Measurements from ENCODE around the gene WDR81.

GRCh38 chr17:1753767-1754429, 29.4 kb downstream of the WDR81 start:
- TF ChIP-seq CTCF (tag by site-specific recombination; IDR thresholded peaks at IDR 0.05) (no peak), ZFHX2 (tag by site-specific recombination; conservative IDR thresholded peaks at IDR 0.05) (no peak), ZNF561 (tag by site-specific recombination; IDR thresholded peaks at IDR 0.05; ENCODE audit: borderline replicate concordance) (no peak), IKZF3 (tag by site-specific recombination; IDR thresholded peaks at IDR 0.05) (no peak), ZNF510 (tag by site-specific recombination; IDR thresholded peaks at IDR 0.05; ENCODE audit: insufficient replicate concordance) (no peak), YY1 (tag by site-specific recombination; IDR thresholded peaks at IDR 0.05) (no peak), ZNF37A (tag by site-specific recombination; IDR thresholded peaks at IDR 0.05) (no peak), SETDB1 (IDR thresholded peaks at IDR 0.05; ENCODE audit: insufficient read length, low read length) (no peak), ZNF274 (IDR thresholded peaks at IDR 0.05; ENCODE audit: low read length) (no peak), ZNF274 (tag by site-specific recombination; IDR thresholded peaks at IDR 0.05; ENCODE audit: borderline replicate concordance) (no peak), PRDM1 (tag by site-specific recombination; IDR thresholded peaks at IDR 0.05) (no peak)
- TF ChIP-seq, protein P1, sequence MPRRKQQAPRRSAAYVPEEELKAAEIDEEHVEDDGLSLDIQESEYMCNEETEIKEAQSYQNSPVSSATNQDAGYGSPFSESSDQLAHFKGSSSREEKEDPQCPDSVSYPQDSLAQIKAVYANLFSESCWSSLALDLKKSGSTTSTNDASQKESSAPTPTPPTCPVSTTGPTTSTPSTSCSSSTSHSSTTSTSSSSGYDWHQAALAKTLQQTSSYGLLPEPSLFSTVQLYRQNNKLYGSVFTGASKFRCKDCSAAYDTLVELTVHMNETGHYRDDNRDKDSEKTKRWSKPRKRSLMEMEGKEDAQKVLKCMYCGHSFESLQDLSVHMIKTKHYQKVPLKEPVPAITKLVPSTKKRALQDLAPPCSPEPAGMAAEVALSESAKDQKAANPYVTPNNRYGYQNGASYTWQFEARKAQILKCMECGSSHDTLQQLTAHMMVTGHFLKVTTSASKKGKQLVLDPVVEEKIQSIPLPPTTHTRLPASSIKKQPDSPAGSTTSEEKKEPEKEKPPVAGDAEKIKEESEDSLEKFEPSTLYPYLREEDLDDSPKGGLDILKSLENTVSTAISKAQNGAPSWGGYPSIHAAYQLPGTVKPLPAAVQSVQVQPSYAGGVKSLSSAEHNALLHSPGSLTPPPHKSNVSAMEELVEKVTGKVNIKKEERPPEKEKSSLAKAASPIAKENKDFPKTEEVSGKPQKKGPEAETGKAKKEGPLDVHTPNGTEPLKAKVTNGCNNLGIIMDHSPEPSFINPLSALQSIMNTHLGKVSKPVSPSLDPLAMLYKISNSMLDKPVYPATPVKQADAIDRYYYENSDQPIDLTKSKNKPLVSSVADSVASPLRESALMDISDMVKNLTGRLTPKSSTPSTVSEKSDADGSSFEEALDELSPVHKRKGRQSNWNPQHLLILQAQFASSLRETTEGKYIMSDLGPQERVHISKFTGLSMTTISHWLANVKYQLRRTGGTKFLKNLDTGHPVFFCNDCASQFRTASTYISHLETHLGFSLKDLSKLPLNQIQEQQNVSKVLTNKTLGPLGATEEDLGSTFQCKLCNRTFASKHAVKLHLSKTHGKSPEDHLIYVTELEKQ (tag by site-specific recombination; IDR thresholded peaks at IDR 0.05; ENCODE audit: borderline replicate concordance): no peak
- TF ChIP-seq, protein P2, sequence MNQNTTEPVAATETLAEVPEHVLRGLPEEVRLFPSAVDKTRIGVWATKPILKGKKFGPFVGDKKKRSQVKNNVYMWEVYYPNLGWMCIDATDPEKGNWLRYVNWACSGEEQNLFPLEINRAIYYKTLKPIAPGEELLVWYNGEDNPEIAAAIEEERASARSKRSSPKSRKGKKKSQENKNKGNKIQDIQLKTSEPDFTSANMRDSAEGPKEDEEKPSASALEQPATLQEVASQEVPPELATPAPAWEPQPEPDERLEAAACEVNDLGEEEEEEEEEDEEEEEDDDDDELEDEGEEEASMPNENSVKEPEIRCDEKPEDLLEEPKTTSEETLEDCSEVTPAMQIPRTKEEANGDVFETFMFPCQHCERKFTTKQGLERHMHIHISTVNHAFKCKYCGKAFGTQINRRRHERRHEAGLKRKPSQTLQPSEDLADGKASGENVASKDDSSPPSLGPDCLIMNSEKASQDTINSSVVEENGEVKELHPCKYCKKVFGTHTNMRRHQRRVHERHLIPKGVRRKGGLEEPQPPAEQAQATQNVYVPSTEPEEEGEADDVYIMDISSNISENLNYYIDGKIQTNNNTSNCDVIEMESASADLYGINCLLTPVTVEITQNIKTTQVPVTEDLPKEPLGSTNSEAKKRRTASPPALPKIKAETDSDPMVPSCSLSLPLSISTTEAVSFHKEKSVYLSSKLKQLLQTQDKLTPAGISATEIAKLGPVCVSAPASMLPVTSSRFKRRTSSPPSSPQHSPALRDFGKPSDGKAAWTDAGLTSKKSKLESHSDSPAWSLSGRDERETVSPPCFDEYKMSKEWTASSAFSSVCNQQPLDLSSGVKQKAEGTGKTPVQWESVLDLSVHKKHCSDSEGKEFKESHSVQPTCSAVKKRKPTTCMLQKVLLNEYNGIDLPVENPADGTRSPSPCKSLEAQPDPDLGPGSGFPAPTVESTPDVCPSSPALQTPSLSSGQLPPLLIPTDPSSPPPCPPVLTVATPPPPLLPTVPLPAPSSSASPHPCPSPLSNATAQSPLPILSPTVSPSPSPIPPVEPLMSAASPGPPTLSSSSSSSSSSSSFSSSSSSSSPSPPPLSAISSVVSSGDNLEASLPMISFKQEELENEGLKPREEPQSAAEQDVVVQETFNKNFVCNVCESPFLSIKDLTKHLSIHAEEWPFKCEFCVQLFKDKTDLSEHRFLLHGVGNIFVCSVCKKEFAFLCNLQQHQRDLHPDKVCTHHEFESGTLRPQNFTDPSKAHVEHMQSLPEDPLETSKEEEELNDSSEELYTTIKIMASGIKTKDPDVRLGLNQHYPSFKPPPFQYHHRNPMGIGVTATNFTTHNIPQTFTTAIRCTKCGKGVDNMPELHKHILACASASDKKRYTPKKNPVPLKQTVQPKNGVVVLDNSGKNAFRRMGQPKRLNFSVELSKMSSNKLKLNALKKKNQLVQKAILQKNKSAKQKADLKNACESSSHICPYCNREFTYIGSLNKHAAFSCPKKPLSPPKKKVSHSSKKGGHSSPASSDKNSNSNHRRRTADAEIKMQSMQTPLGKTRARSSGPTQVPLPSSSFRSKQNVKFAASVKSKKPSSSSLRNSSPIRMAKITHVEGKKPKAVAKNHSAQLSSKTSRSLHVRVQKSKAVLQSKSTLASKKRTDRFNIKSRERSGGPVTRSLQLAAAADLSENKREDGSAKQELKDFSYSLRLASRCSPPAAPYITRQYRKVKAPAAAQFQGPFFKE (tag by site-specific recombination; IDR thresholded peaks at IDR 0.05; ENCODE audit: borderline replicate concordance): no peak
- TF ChIP-seq, protein P3, sequence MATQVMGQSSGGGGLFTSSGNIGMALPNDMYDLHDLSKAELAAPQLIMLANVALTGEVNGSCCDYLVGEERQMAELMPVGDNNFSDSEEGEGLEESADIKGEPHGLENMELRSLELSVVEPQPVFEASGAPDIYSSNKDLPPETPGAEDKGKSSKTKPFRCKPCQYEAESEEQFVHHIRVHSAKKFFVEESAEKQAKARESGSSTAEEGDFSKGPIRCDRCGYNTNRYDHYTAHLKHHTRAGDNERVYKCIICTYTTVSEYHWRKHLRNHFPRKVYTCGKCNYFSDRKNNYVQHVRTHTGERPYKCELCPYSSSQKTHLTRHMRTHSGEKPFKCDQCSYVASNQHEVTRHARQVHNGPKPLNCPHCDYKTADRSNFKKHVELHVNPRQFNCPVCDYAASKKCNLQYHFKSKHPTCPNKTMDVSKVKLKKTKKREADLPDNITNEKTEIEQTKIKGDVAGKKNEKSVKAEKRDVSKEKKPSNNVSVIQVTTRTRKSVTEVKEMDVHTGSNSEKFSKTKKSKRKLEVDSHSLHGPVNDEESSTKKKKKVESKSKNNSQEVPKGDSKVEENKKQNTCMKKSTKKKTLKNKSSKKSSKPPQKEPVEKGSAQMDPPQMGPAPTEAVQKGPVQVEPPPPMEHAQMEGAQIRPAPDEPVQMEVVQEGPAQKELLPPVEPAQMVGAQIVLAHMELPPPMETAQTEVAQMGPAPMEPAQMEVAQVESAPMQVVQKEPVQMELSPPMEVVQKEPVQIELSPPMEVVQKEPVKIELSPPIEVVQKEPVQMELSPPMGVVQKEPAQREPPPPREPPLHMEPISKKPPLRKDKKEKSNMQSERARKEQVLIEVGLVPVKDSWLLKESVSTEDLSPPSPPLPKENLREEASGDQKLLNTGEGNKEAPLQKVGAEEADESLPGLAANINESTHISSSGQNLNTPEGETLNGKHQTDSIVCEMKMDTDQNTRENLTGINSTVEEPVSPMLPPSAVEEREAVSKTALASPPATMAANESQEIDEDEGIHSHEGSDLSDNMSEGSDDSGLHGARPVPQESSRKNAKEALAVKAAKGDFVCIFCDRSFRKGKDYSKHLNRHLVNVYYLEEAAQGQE (tag by site-specific recombination; IDR thresholded peaks at IDR 0.05): no peak
- TF ChIP-seq, protein P4, sequence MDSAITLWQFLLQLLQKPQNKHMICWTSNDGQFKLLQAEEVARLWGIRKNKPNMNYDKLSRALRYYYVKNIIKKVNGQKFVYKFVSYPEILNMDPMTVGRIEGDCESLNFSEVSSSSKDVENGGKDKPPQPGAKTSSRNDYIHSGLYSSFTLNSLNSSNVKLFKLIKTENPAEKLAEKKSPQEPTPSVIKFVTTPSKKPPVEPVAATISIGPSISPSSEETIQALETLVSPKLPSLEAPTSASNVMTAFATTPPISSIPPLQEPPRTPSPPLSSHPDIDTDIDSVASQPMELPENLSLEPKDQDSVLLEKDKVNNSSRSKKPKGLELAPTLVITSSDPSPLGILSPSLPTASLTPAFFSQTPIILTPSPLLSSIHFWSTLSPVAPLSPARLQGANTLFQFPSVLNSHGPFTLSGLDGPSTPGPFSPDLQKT (IDR thresholded peaks at IDR 0.05; ENCODE audit: borderline replicate concordance, low read depth, low read length): no peak

Data from HEK293 (cell line).